ENCODE measurements around the gene AP2M1. TPM values are rescaled to one million over a fixed set of nuclear protein-coding genes. Genes with fewer than 3 reads are reported as not detected.

AP2M1 gene
- total RNA-seq, 4 donors from 2014 or later: 178 to 227 (median 198) TPM

DNA sequence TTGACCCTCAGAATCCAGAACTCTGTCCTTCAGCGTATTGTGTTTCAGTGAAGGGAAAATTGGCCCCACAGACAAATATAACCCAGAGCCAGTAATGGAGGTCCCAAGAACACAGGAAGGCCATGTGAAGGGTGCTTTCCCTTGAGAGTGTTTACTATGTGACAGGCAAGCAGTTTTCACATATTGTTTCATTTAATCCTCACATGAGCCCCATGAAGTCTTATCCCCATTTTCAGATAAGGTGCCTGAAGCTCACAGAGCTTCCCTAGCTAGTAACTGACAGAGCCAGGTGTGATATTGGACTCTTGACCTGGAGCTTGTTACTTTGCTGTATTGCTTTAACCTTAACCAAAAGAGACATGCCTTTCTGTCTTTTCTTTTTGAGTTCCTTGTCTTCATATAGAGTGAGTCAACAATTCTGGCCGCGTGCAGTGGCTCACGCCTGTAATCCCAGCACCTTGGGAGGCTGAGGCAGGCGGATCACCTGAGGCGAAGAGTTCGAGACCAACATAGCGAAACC lies 28.8 kb upstream of the AP2M1 start:
- no peak for TF ChIP-seq CTCF (IDR thresholded peaks at IDR 0.05; ENCODE audit: low read depth)

GRCh38 chr3:184148076-184148475 lies 26.6 kb upstream of the AP2M1 start:
- TF ChIP-seq CTCF (IDR thresholded peaks at IDR 0.05; ENCODE audit: low read depth): no peak

GRCh38 chr3:184149123-184149522 lies 25.5 kb upstream of the AP2M1 start:
- no peak for TF ChIP-seq CTCF (IDR thresholded peaks at IDR 0.05; ENCODE audit: low read depth)

DNA sequence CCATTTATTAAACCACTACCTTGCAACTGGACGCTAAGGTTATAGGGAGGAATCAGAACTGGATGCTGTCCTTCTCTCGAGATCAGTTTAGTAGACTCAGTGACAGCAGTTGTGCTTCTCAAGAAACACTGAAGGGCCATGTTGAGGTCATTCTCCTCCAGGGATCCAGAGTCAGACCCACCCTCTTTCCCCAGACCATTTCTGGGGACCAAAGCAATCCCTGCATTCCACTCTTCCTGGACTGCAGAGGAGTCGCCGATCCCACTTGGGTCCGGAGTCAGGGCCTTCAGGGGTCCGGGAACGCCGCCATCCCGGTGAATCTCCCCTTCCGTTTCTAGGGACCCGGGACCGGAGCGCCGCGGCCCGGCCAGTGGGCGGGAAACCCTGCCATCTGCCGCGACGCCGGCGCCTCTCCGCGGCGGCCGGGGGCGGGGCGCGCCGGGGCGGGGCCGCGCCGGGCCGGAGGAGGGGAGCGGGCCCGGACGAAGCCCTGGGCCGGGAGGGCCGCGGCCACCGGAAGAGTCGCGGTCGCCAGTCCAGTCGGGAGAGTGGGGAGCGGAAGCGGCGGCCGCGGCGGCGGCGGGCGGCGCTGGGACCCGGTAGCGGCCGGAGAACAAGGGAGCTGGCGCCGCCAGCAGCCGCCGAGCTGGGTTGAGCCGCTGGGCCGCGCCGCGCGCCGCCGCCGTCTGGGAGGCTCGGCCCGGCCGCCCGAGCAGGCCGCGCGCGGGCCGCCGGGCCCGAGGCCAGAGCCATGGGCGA lies 19.6 kb upstream of the AP2M1 start, which contains the start of gene DVL3:
DVL3 (plus strand) TSS at position 493 of the 759 bp plus-strand sequence; CDS start at position 752, 259 bp downstream.
- no peak for TF ChIP-seq CTCF (IDR thresholded peaks at IDR 0.05; ENCODE audit: low read depth)

GRCh38 chr3:184155644-184156521 lies 18.8 kb upstream of the AP2M1 start:
- no peak for TF ChIP-seq CTCF (IDR thresholded peaks at IDR 0.05; ENCODE audit: low read depth)

- no peak for TF ChIP-seq CTCF (IDR thresholded peaks at IDR 0.05; ENCODE audit: low read depth)
Measured at GRCh38 chr3:184156522-184156955, 18.1 kb upstream of the AP2M1 start.

- no peak for TF ChIP-seq CTCF (IDR thresholded peaks at IDR 0.05; ENCODE audit: low read depth)
Measured at GRCh38 chr3:184157206-184157605, 17.4 kb upstream of the AP2M1 start.
